PC-3 (cell line): ENCODE measurements around the gene EMC1.
"Not testable (repeated sequence)": the region's sequence is repeated elsewhere in the genome, so short reads cannot be mapped to it uniquely, and the experiment has no call there.

Source experiments
- CTCF ChIP-seq: fragments of 300-600 bp; sonication (generic); conservative IDR thresholded peaks from 2 replicates; pipeline ENCODE4 v1.5.1; 2017; ENCODE audit warnings: antibody characterized with exemption, low read depth, mild to moderate bottlenecking, low read length
- EZH2 ChIP-seq: fragments of 300-600 bp; sonication (generic); IDR thresholded peaks from one replicate; pipeline ENCODE4 v1.6.1; 2017; ENCODE audit warnings: antibody characterized with exemption, mild to moderate bottlenecking, low read length; ENCODE audit not compliant: unreplicated experiment
- EZH2phosphoT487 ChIP-seq: fragments of 300-600 bp; sonication (generic); IDR thresholded peaks from 2 replicates; pipeline ENCODE4 v1.6.1; 2018; ENCODE audit warnings: mild to moderate bottlenecking, antibody characterized with exemption, low read length, borderline replicate concordance

GRCh38 chr1:19216585-19216984 lies 34.7 kb downstream of the EMC1 start:
- not testable (repeated sequence) for TF ChIP-seq CTCF, EZH2phosphoT487, EZH2
